B cell (primary cell): Measurements from ENCODE around the gene PON3. TPM values are rescaled to one million over a fixed set of nuclear protein-coding genes. Genes with fewer than 3 reads are reported as not detected.

Experiments
- ATAC-seq: fragments of 200-7000 bp; cut with Tn5 transposase; one replicate; pipeline ENCODE4 v1.10.0; 2021; ENCODE audit warnings: low read depth, mild to moderate bottlenecking, moderate number of reproducible peaks, moderate library complexity
- CTCF ChIA-PET: fragments of 350-600 bp; sonication (Branson Sonifier 250); formaldehyde crosslinking; loops from one replicate; lab custom pipeline; 2021; ENCODE audit warnings: antibody characterized with exemption, inconsistent platforms; lab: Charles Lee
- POLR2A ChIA-PET: fragments of 350-600 bp; sonication (Branson Sonifier 250); formaldehyde crosslinking; loops from one replicate; lab custom pipeline; 2021; ENCODE audit warnings: antibody characterized with exemption; lab: Charles Lee
- DNase-seq: peaks from one replicate; pipeline ENCODE4 v3.0.0; 2013
- H2AFZ ChIP-seq: 2 replicates; pipeline ENCODE4 v1.6.1; 2012; ENCODE audit warnings: mild to moderate bottlenecking, low read depth, low read length; ENCODE audit not compliant: insufficient read depth, poor library complexity, severe bottlenecking
- H3K27ac ChIP-seq, 2 donors: 1 replicate in 1 of 2; 2 replicates in 1 of 2; pipeline ENCODE4 v1.5.1; 2012 to 2013; ENCODE audit warnings: low read length in 2 of 2, mild to moderate bottlenecking in 2 of 2, moderate library complexity in 1 of 2
- H3K27me3 ChIP-seq, 4 experiments: fragments of 200-600 bp in 1 of 4; sonication (generic) in 1 of 4; replicated peaks in 1 of 4; 1 replicate in 2 of 4; 2 replicates in 2 of 4; pipeline versions ENCODE4 v1.6.1 to v1.7.0; 2013 to 2016; ENCODE audit warnings: low read length in 3 of 4, mild to moderate bottlenecking in 2 of 4, mixed read lengths in 1 of 4, moderate library complexity in 1 of 4; ENCODE audit not compliant: insufficient read depth in 4 of 4, control insufficient read depth in 3 of 4; ENCODE audit errors: control extremely low read depth in 1 of 4
- H3K36me3 ChIP-seq, 2 experiments: replicated peaks in 1 of 2; 1 replicate in 1 of 2; 2 replicates in 1 of 2; pipeline versions ENCODE4 v1.6.1 to v1.7.1; 2013; ENCODE audit warnings: low read length in 1 of 2; ENCODE audit not compliant: insufficient read depth in 2 of 2, control insufficient read depth in 1 of 2; ENCODE audit errors: control extremely low read depth in 1 of 2, extremely low read depth in 1 of 2
- H3K4me1 ChIP-seq, 2 donors: fragments of 200-600 bp in 1 of 2; sonication (generic) in 1 of 2; 1 replicate in 1 of 2; 2 replicates in 1 of 2; pipeline versions ENCODE4 v1.5.1 to v1.6.1; 2013 to 2017; ENCODE audit warnings: low read length in 2 of 2; ENCODE audit not compliant: control insufficient read depth in 2 of 2, insufficient read depth in 2 of 2
- H3K4me2 ChIP-seq: replicated peaks from 2 replicates; pipeline ENCODE3; 2012; ENCODE audit warnings: mild to moderate bottlenecking, low read depth, low read length; ENCODE audit not compliant: poor library complexity, severe bottlenecking
- H3K4me3 ChIP-seq, 5 experiments: fragments of 200-600 bp in 1 of 5; sonication (generic) in 1 of 5; 1 replicate in 3 of 5; 2 replicates in 2 of 5; pipeline versions ENCODE4 v1.5.1 to v1.7.0; 2011 to 2016; ENCODE audit warnings: low read length in 4 of 5, mild to moderate bottlenecking in 4 of 5, low read depth in 2 of 5, control low read depth in 1 of 5, moderate library complexity in 1 of 5; ENCODE audit not compliant: insufficient read depth in 1 of 5; ENCODE audit errors: control extremely low read depth in 1 of 5, extremely low read depth in 1 of 5
- H3K79me2 ChIP-seq: fragments of 200-600 bp; sonication (generic); one replicate; pipeline ENCODE4 v1.6.0; 2016; ENCODE audit warnings: low read length; ENCODE audit not compliant: control insufficient read depth, insufficient read depth
- H3K9ac ChIP-seq: fragments of 200-600 bp; sonication (generic); 2 replicates; pipeline ENCODE4 v1.6.1; 2017; ENCODE audit warnings: mild to moderate bottlenecking, low read length, moderate library complexity
- H3K9me3 ChIP-seq, 3 donors: one replicate each; pipeline versions ENCODE4 v1.6.1 to v1.7.1; 2013; ENCODE audit warnings: low read length in 2 of 3; ENCODE audit not compliant: control insufficient read depth in 2 of 3, insufficient read depth in 1 of 3; ENCODE audit errors: control extremely low read depth in 1 of 3
- H4K20me1 ChIP-seq: 2 replicates; pipeline ENCODE4 v1.6.0; 2012; ENCODE audit warnings: mild to moderate bottlenecking, low read length; ENCODE audit not compliant: insufficient read depth, control insufficient read depth, poor library complexity, severe bottlenecking
- H3K27ac Mint-ChIP-seq: one replicate; pipeline ENCODE4 v1.8.0; 2021; ENCODE audit warnings: mixed read lengths
- H3K27me3 Mint-ChIP-seq: one replicate; pipeline ENCODE4 v1.8.0; 2021; ENCODE audit warnings: mixed read lengths
- H3K4me1 Mint-ChIP-seq: one replicate; pipeline ENCODE4 v1.8.0; 2021; ENCODE audit warnings: mixed read lengths
- H3K4me3 Mint-ChIP-seq: one replicate; pipeline ENCODE4 v1.8.0; 2021; ENCODE audit warnings: mixed read lengths
- H3K9me3 Mint-ChIP-seq: one replicate; pipeline ENCODE4 v1.8.0; 2022; ENCODE audit warnings: mixed read lengths; ENCODE audit not compliant: insufficient read depth
- CTCF ChIP-seq: fragments of 200-600 bp; IDR thresholded peaks from one replicate; pipeline ENCODE4 v1.8.0; 2022; ENCODE audit warnings: antibody characterized with exemption, mild to moderate bottlenecking
- EZH2 ChIP-seq: IDR thresholded peaks from 2 replicates; pipeline ENCODE4 v1.6.1; 2012; ENCODE audit warnings: borderline replicate concordance, low read depth, mild to moderate bottlenecking, moderate library complexity, low read length; ENCODE audit not compliant: insufficient read depth, poor library complexity, severe bottlenecking
- WGBS: methylation state at CpG from one replicate; pipeline ENCODE4 v1.1.5; 2013; ENCODE audit warnings: missing lambda C conversion rate; ENCODE audit not compliant: insufficient coverage; 5-methylcytosine and 5-hydroxymethylcytosine counted together
- intact Hi-C: fragments of 100-400 bp; cut with micrococcal nuclease; formaldehyde crosslinking; loops from one replicate; pipeline ENCODE4 v1.10.0; 2022
- polyA plus RNA-seq: library from polyadenylated mRNA; depleted of rRNA; stranded (reverse); fragments of >200 nt; gene quantifications from 2 replicates; pipeline ENCODE4 v1.2.3, GENCODE V29; 2012
- total RNA-seq, 2 donors: library from RNA; stranded (reverse); fragments of 120-200 nt in 1 of 2; gene quantifications; 1 replicate in 1 of 2; 2 replicates in 1 of 2; pipeline versions ENCODE4 v1.2.3 to v1.2.4, GENCODE V29; 2013 to 2022

Gene PON3
- total and polyA plus RNA-seq, 2 donors (not counting 1 experiment from before 2014, with no cell fraction given) = not detected

- POLR2A ChIA-PET = no interaction called here
- DNase-seq (no peak), ATAC-seq (no peak)
- Histone ChIP-seq H3K27me3 (no peaks in the 10 kb centered on the region), H4K20me1 (no peaks in the 10 kb centered on the region), H3K9ac (no peak overlapping the region), H3K36me3 (no peaks in the 10 kb centered on the region), H2AFZ (no peak overlapping the region), H3K4me3 (no peak overlapping the region), H3K4me1 (peaks cover 6 to 10% of the 10 kb centered on the region in 2 donors), H3K79me2 (no peaks in the 10 kb centered on the region), H3K9me3 (no peaks in the 10 kb centered on the region), H3K4me2 (no peak overlapping the region), H3K27ac (no peak overlapping the region)
- Mint-ChIP-seq H3K4me1 (peaks cover 4% of the 10 kb centered on the region), H3K9me3 (no peaks in the 10 kb centered on the region), H3K4me3 (no peak overlapping the region), H3K27me3 (peaks cover 3% of the 10 kb centered on the region), H3K27ac (no peak overlapping the region)
- TF ChIP-seq EZH2 = no peak
- TF ChIP-seq CTCF = no peak
- WGBS = no CpG with 5 or more reads among the region's 5 CpGs
- intact Hi-C loops = no loop called here
- CTCF ChIA-PET = interaction anchor here (0.6 kb wide), 1 partner anchor 49 kb away, joined by 3 read pairs; no protein-coding TSS in a partner anchor
Observed at GRCh38 chr7:95429241-95429990, 33.2 kb upstream of the PON3 start.

GRCh38 chr7:95427914-95428516 is 31.8 kb upstream of the PON3 start:
- no peak overlapping the region for H3K9ac ChIP-seq
- no peaks in the 10 kb centered on the region for H3K36me3 ChIP-seq
- H3K79me2 ChIP-seq = no peaks in the 10 kb centered on the region
- H3K27ac ChIP-seq = no peak overlapping the region
- no peak overlapping the region for H3K4me3 Mint-ChIP-seq
- H3K4me1 Mint-ChIP-seq = no peaks in the 10 kb centered on the region
- no peak for TF ChIP-seq EZH2
- TF ChIP-seq CTCF = no peak
- WGBS = no CpG with 5 or more reads among the region's 3 CpGs
- H3K4me1 ChIP-seq = no peaks in the 10 kb centered on the region
- no peak overlapping the region for H3K27ac Mint-ChIP-seq
- intact Hi-C loops = no loop called here
- no peaks in the 10 kb centered on the region for H3K9me3 Mint-ChIP-seq
- H3K4me3 ChIP-seq = no peak overlapping the region
- H3K9me3 ChIP-seq = no peaks in the 10 kb centered on the region
- H3K27me3 Mint-ChIP-seq = peaks cover 3% of the 10 kb centered on the region
- POLR2A ChIA-PET = no interaction called here
- ATAC-seq (no peak), DNase-seq (no peak)
- H3K27me3 ChIP-seq = no peaks in the 10 kb centered on the region
- H3K4me2 ChIP-seq = no peak overlapping the region
- CTCF ChIA-PET = no interaction called here
- H4K20me1 ChIP-seq = no peaks in the 10 kb centered on the region
- H2AFZ ChIP-seq = no peak overlapping the region
